Mammary epithelial cell (primary cell): ENCODE data around the gene TNFRSF1A.

Experiments used
- CTCF ChIP-seq, 2 donors: IDR thresholded peaks in 1 of 2; conservative IDR thresholded peaks in 1 of 2; 2 replicates each; pipeline ENCODE4 v1.5.1; 2011 to 2012; ENCODE audit warnings: inconsistent platforms in 2 of 2, low read length in 2 of 2, mild to moderate bottlenecking in 2 of 2, control low read depth in 1 of 2, low read depth in 1 of 2; ENCODE audit not compliant: insufficient read depth in 1 of 2; ENCODE audit errors: extremely low read depth in 1 of 2
- EZH2 ChIP-seq: IDR thresholded peaks from 2 replicates; pipeline ENCODE4 v1.6.1; 2012; ENCODE audit warnings: low read length, inconsistent platforms, borderline replicate concordance

GRCh38 chr12:6327229-6328041 is 14.4 kb downstream of the TNFRSF1A start:
- TF ChIP-seq CTCF (conservative IDR thresholded peaks at IDR 0.05 in 1 of 2, IDR thresholded peaks at IDR 0.05 in 1 of 2; ENCODE audit: extremely low read depth in 1 of 2, insufficient read depth in 1 of 2, low read depth in 1 of 2, low read length in 2 of 2) (no peak), EZH2 (no peak)
